Stimulated activated CD8-positive, alpha-beta memory T cell treated with anti-CD3 and anti-CD28 coated beads, Interleukin-15, amount 100 ng/mL, for 24 hours (primary cell): ENCODE data around the gene GBE1.

ENCODE experiments used
- DNase-seq: peaks from one replicate; pipeline ENCODE4 v3.0.0-alpha.2; 2020; ENCODE audit warnings: low read depth

Gene GBE1

GRCh38 chr3:81468391-81468790 lies 293.1 kb downstream of the GBE1 start:
- no peak for DNase-seq

DNA sequence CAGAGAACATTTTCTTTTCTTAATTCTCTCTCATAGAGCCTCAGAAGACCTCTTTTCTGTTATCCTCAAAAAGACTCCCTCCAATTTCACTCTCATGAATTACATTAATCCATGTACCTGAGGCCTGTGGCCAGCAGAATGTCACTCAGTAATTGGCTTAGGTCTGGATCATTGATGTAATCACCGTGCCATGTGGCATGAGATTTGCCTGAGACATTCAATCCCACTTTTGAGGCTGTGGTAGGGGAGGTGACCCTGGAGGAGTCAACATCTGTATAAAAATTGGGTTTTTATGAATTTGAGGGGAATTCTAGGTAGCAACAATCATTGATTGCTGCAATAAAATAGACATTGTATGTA lies 295.3 kb downstream of the GBE1 start:
- no peak for DNase-seq

DNA sequence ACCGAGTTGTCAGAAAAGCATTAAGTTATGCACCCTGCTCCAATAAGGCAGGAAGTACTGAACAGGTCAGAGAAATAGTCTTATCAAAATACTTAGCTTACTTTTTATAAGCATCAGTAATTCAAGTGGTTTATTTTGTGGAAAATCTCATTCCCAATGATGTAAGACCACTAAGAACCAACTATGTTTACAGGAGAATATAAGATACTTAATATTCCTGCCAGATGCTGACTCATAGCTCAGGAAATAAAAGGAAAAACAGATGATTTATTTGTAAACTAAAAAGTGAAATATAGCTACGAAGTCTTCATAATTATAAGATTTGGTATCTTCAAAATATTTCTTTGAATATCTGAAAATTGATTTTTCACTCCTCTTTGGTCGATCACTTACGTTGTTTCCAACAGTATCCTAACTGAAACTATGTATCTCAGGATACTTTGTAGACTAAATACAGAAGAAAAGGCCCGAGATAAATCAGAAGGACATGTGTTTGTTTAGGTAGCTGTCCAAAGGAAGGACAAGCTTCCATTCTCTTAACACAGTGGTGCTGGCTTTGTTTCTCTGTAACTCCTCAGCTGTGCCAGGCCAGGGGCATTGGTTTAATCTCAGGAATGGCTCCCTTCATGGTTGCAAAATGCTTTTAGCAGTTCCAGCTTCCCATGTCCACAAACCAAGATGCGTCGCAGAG lies 295.8 kb downstream of the GBE1 start:
- no peak for DNase-seq

- no peak for DNase-seq
Measured at GRCh38 chr3:81463781-81464180, 297.7 kb downstream of the GBE1 start.

DNA sequence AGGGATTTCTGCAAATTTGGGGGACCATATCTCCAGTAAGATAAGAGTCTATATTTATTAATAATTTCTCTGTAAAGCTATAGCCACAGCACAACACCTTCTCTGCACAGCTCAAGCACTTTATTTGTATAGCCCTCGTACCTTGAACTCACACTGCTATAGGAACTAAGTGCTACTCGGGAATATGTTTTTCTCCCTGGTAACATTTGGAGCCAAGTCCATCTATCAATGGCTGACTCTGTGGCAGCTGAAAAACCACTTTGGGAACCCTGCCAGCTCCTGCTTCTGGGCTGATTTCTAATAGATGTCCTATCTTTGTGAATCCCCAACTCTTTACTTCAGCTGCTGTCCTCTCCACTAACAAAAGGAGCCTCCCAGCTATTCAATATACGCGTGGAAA lies 298.5 kb downstream of the GBE1 start:
- DNase-seq: no peak

GRCh38 chr3:81459733-81460132 lies 301.7 kb downstream of the GBE1 start:
- DNase-seq: no peak

DNA sequence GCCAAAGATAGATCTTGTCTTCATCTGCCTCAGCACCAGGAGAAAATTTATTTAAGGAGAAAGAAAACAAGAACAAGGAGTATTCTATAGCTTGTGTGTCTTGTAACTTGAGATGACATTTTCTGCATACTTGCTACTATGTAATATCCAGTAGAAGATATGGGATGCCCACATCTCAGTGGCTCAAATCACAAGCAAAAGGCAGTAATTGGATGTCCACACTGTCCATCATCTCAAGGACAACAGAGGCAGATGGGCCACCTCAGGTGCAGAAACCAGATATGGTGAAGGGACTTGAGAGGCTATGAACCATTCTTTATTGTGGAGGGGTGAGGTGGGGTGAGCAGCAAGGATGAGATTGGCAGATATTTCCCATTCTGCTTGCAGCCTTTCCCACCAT lies 309.0 kb downstream of the GBE1 start:
- DNase-seq: no peak

DNA sequence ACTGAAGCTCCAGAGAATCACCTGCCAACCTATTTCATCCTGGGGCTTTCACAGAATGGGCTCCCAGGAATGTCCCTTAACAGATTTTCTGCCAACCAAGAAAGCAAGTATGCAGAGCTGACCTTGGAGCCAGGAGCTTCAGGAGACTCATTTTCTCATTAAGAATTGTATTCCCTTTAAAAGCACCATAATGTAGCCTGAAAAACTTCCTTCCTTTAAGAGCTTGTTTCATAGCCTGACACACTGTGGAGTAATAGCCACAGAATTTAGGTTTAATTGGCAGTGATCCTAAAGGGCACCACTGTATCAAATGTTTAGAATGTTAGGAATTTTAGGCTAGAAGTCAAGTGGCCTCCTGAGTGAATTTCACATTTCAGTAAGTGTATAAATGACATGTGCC lies 309.8 kb downstream of the GBE1 start:
- no peak for DNase-seq

- no peak for DNase-seq
Measured at GRCh38 chr3:81451140-81451539, 310.3 kb downstream of the GBE1 start.

- no peak for DNase-seq
Measured at GRCh38 chr3:81446806-81447205, 314.6 kb downstream of the GBE1 start.

DNA sequence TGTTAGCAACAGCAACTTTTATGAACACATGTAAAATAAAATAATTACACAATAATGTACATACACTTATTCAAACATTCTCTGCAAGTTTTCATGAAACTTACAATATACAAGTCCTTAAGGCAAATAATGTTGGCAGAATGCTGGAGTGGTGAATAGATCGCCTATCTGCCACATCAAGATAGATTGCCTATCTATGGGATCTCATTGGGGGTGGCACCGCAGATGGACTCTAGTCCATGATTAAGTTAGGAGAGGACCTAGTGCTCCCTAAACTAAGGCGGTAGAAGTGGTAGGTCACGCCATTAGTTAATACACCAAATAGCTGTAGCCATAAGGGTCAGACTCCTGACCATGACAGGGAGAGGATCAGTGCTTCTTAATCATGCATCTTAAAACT lies 315.7 kb downstream of the GBE1 start:
- no peak for DNase-seq

GRCh38 chr3:81444817-81445460 lies 316.5 kb downstream of the GBE1 start:
- no peak for DNase-seq

- DNase-seq: no peak
Measured at GRCh38 chr3:81443958-81444357, 317.5 kb downstream of the GBE1 start.

DNA sequence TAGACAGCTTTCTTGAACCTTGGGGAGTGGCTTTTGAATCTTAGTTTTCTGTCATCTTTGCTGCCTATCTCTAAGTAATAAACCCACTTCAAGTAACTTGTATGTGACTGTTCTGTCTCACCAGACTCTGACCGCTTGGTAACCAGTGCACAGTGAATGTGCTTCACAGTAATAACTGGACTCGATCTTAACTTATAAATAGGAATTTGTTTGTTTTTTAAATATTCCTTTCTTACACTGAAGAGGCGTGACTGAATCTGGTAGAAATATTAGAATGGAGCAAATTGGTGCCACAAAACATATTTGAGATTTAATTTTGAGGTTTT lies 318.0 kb downstream of the GBE1 start:
- no peak for DNase-seq

DNA sequence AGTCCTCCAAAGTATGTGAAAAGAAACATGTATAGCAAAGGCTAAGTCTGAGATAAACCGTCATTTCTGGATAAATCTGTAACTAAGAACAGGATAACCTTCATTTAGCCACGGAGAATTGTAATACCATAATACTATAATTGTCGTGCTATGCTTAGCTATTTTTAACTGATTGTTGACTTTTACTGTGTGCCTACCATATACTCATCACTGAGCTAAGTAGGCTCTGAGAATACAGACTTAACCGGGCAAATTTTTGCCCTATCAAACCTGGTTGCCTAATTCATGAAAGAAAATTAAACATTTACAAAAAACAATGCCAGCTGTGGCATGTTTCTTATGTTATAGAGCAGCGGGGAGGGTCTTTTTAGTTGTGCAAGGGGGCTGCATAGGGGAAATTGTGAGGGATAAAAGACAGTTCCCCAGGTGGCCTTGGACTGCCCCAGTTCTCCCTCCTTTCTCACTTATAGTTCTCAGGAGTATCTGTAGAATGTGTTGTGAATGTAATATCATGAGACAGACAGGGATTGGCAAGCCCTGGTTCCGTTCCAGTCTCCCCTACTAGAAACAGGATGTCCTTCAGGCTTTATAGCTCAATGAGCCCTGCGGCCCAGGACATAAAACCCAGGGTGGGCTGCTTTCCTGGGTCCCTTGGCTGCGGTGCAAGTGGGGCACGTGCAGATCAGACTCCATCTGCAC lies 318.5 kb downstream of the GBE1 start:
- no peak for DNase-seq

DNA sequence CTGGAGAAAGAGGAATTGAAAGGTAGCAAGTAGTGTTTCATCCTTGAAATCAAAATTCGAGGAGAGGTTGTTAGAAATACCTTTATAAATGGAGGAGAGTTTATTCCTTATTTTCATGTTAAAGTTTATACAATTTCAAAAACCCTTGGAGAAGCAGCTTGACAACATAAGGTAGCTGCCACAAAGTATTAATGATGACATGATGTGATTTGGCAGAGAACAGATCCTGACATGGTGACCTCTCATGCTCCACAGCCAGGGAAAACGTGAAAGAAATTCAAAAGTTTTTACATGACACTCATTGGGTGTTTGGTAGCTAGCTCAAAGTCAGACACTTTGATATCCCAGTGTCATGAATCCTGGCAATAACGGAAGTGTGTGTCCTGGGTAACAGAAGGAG lies 320.8 kb downstream of the GBE1 start:
- no peak for DNase-seq
